ENCODE measurements around the gene EIF6. TPM values are rescaled to one million over a fixed set of nuclear protein-coding genes. Genes with fewer than 3 reads are reported as not detected.

Gene EIF6
- polyA plus RNA-seq, 1 donor from 2014 or later = 143 TPM

- no peak overlapping the region for H3K27ac ChIP-seq (ENCODE audit: low read length)
- H3K79me2 ChIP-seq (replicated peaks; ENCODE audit: insufficient read depth, low read length) = peaks cover 20% of the 10 kb centered on the region
- H3K4me2 ChIP-seq (ENCODE audit: low read length) = no peak overlapping the region
- H3F3A ChIP-seq (ENCODE audit: insufficient read depth, low read length, poor library complexity, severe bottlenecking) = no peaks in the 10 kb centered on the region
- H3K36me3 ChIP-seq (ENCODE audit: insufficient read depth, low read length) = no peaks in the 10 kb centered on the region
- no peaks in the 10 kb centered on the region for H3K9me3 ChIP-seq (ENCODE audit: low read length)
- H3K27me3 ChIP-seq (ENCODE audit: insufficient read depth, low read depth, low read length) = no peaks in the 10 kb centered on the region
- H3K9me2 ChIP-seq (ENCODE audit: insufficient read depth, low read length) = no peaks in the 10 kb centered on the region
- TF ChIP-seq POLR2AphosphoS5 (IDR thresholded peaks at IDR 0.05) = no peak
- no peak for TF ChIP-seq CTCF (IDR thresholded peaks at IDR 0.05; ENCODE audit: poor library complexity, severe bottlenecking)
- no peak for TF ChIP-seq RAD21 (conservative IDR thresholded peaks at IDR 0.05)
- TF ChIP-seq EP300 (conservative IDR thresholded peaks at IDR 0.05; ENCODE audit: poor library complexity, severe bottlenecking) = no peak
- no peak for TF ChIP-seq SMC3 (conservative IDR thresholded peaks at IDR 0.05; ENCODE audit: poor library complexity)
- no peak for TF ChIP-seq EZH2 (IDR thresholded peaks at IDR 0.05; ENCODE audit: borderline replicate concordance, insufficient read depth, low read length, poor library complexity, severe bottlenecking)
- H2AFZ ChIP-seq (ENCODE audit: low read depth, low read length) = no peak overlapping the region
- H4K20me1 ChIP-seq (ENCODE audit: insufficient read depth) = no peaks in the 10 kb centered on the region
- no peak overlapping the region for H3K4me3 ChIP-seq (ENCODE audit: low read length)
- no peak overlapping the region for H3K9ac ChIP-seq (ENCODE audit: low read length)
These were observed 4.0 kb downstream of the EIF6 start for GRCh38 chr20:35280523-35280922.

GRCh38 chr20:35279533-35280174 lies 4.9 kb downstream of the EIF6 start:
- peaks cover 20% of the 10 kb centered on the region for H3K79me2 ChIP-seq (replicated peaks; ENCODE audit: insufficient read depth, low read length)

More at GRCh38 chr20:35279533-35280174, 4.9 kb downstream of the EIF6 start:
- Histone ChIP-seq H3K4me3 (ENCODE audit: low read length) (no peak overlapping the region), H3K27me3 (ENCODE audit: insufficient read depth, low read depth, low read length) (no peaks in the 10 kb centered on the region), H3K9me2 (ENCODE audit: insufficient read depth, low read length) (no peaks in the 10 kb centered on the region), H3K4me2 (ENCODE audit: low read length) (no peak overlapping the region), H4K20me1 (ENCODE audit: insufficient read depth) (no peaks in the 10 kb centered on the region), H3K9ac (ENCODE audit: low read length) (no peak overlapping the region), H3K27ac (ENCODE audit: low read length) (no peak overlapping the region), H3K36me3 (ENCODE audit: insufficient read depth, low read length) (no peaks in the 10 kb centered on the region), H3F3A (ENCODE audit: insufficient read depth, low read length, poor library complexity, severe bottlenecking) (no peaks in the 10 kb centered on the region), H3K9me3 (ENCODE audit: low read length) (no peaks in the 10 kb centered on the region), H2AFZ (ENCODE audit: low read depth, low read length) (no peak overlapping the region)
- TF ChIP-seq POLR2AphosphoS5 (IDR thresholded peaks at IDR 0.05) (no peak), EZH2 (IDR thresholded peaks at IDR 0.05; ENCODE audit: borderline replicate concordance, insufficient read depth, low read length, poor library complexity, severe bottlenecking) (no peak), SMC3 (conservative IDR thresholded peaks at IDR 0.05; ENCODE audit: poor library complexity) (no peak), TAF1 (IDR thresholded peaks at IDR 0.05; ENCODE audit: low read depth) (no peak), RAD21 (conservative IDR thresholded peaks at IDR 0.05) (no peak), REST (IDR thresholded peaks at IDR 0.05; ENCODE audit: borderline replicate concordance) (no peak), EP300 (conservative IDR thresholded peaks at IDR 0.05; ENCODE audit: poor library complexity, severe bottlenecking) (no peak), MXI1 (conservative IDR thresholded peaks at IDR 0.05; ENCODE audit: poor library complexity, severe bottlenecking) (no peak), CTCF (IDR thresholded peaks at IDR 0.05; ENCODE audit: poor library complexity, severe bottlenecking) (no peak)

Measured in neural cell (in vitro differentiated cells).